ENCODE data around the gene PHF10.

Gene PHF10

GRCh38 chr6:169710009-169710408 lies 14.3 kb downstream of the PHF10 start:
- no peak for TF ChIP-seq CTCF (conservative IDR thresholded peaks at IDR 0.05; ENCODE audit: low read depth, low read length)
- DNase-seq (ENCODE audit: low read depth), result no peak
- no peak overlapping the region for H3K4me3 ChIP-seq (ENCODE audit: low read length)

- H3K4me3 ChIP-seq (ENCODE audit: low read length), result no peak overlapping the region
- no peak for DNase-seq (ENCODE audit: low read depth)
- TF ChIP-seq CTCF (conservative IDR thresholded peaks at IDR 0.05; ENCODE audit: low read depth, low read length), result no peak
These were observed 15.0 kb downstream of the PHF10 start for GRCh38 chr6:169709293-169709692.

- no peak for TF ChIP-seq CTCF (conservative IDR thresholded peaks at IDR 0.05; ENCODE audit: low read depth, low read length)
- DNase-seq (ENCODE audit: low read depth), result no peak
- H3K4me3 ChIP-seq (ENCODE audit: low read length), result no peak overlapping the region
These were observed 16.5 kb downstream of the PHF10 start for GRCh38 chr6:169707772-169708171.

- DNase-seq (ENCODE audit: low read depth), result no peak
- TF ChIP-seq CTCF (conservative IDR thresholded peaks at IDR 0.05; ENCODE audit: low read depth, low read length), result no peak
These were observed 21.5 kb downstream of the PHF10 start for GRCh38 chr6:169702840-169703246.

GRCh38 chr6:169701954-169702839 lies 22.1 kb downstream of the PHF10 start, which contains the start of the genes C6orf120 and WDR27:
Gene C6orf120, plus strand, starts transcription at chr6:169702126. Its CDS starts 334 bp downstream, at chr6:169702460.
Gene WDR27, minus strand, starts transcription at chr6:169702029. Its CDS starts 13,024 bp downstream, at chr6:169689005.
- H3K4me3 ChIP-seq (ENCODE audit: low read length), result peak within 1 kb of the TSS; percentile 89
- DNase-seq (ENCODE audit: low read depth), result peak; percentile 79
- no peak for TF ChIP-seq CTCF (conservative IDR thresholded peaks at IDR 0.05; ENCODE audit: low read depth, low read length)

More at GRCh38 chr6:169702840-169703246, 21.5 kb downstream of the PHF10 start:
- H3K4me3 ChIP-seq (ENCODE audit: low read length), result peak overlapping the region; percentile 89

- H3K4me3 ChIP-seq (ENCODE audit: low read length), result peak overlapping the region; percentile 89
- no peak for TF ChIP-seq CTCF (conservative IDR thresholded peaks at IDR 0.05; ENCODE audit: low read depth, low read length)
- DNase-seq (ENCODE audit: low read depth), result no peak
These were observed 22.9 kb downstream of the PHF10 start for GRCh38 chr6:169701311-169701953.

Data from retinal pigment epithelial cell (primary cell).